ENCODE results near the gene SCNN1B.
"Not testable (repeated sequence)": the region's sequence is repeated elsewhere in the genome, so short reads cannot be mapped to it uniquely, and the experiment has no call there.

The SCNN1B gene

GRCh38 chr16:23384878-23385277 lies 82.8 kb downstream of the SCNN1B start:
- DNase-seq: no peak

GRCh38 chr16:23385441-23385840 lies 83.3 kb downstream of the SCNN1B start:
- no peak for DNase-seq

GRCh38 chr16:23387666-23388065 lies 85.6 kb downstream of the SCNN1B start:
- DNase-seq: no peak

GRCh38 chr16:23388786-23389185 lies 86.7 kb downstream of the SCNN1B start:
- no peak for DNase-seq

GRCh38 chr16:23389201-23389600 lies 87.1 kb downstream of the SCNN1B start:
- DNase-seq: no peak

- DNase-seq: not testable (repeated sequence)
Observed at GRCh38 chr16:23389936-23390335, 87.8 kb downstream of the SCNN1B start.

GRCh38 chr16:23391381-23392222 lies 89.5 kb downstream of the SCNN1B start:
- DNase-seq: no peak

- DNase-seq: no peak
Observed at GRCh38 chr16:23392223-23392600, 90.1 kb downstream of the SCNN1B start.

GRCh38 chr16:23394141-23394831 lies 92.2 kb downstream of the SCNN1B start:
- DNase-seq: no peak

- no peak for DNase-seq
Observed at GRCh38 chr16:23395732-23396131, 93.6 kb downstream of the SCNN1B start.

GRCh38 chr16:23397464-23397863 lies 95.4 kb downstream of the SCNN1B start:
- no peak for DNase-seq

GRCh38 chr16:23398987-23399805 lies 97.1 kb downstream of the SCNN1B start:
- no peak for DNase-seq

- DNase-seq: not testable (repeated sequence)
Observed at GRCh38 chr16:23400447-23400846, 98.3 kb downstream of the SCNN1B start.

GRCh38 chr16:23401139-23401538 lies 99.0 kb downstream of the SCNN1B start:
- no peak for DNase-seq

- no peak for DNase-seq
Observed at GRCh38 chr16:23402100-23402499, 100.0 kb downstream of the SCNN1B start.

GRCh38 chr16:23403547-23403946 lies 101.4 kb downstream of the SCNN1B start:
- DNase-seq: no peak

GRCh38 chr16:23406024-23406423 lies 103.9 kb downstream of the SCNN1B start:
- no peak for DNase-seq

- no peak for DNase-seq
Observed at GRCh38 chr16:23406546-23407240, 104.6 kb downstream of the SCNN1B start.

GRCh38 chr16:23407436-23408127 lies 105.5 kb downstream of the SCNN1B start:
- DNase-seq: no peak

- no peak for DNase-seq
Observed at GRCh38 chr16:23408242-23408822, 106.2 kb downstream of the SCNN1B start.

- DNase-seq: no peak
Observed at GRCh38 chr16:23408823-23409298, 106.8 kb downstream of the SCNN1B start.

GRCh38 chr16:23409522-23409921 lies 107.4 kb downstream of the SCNN1B start:
- DNase-seq: no peak
